Mammary epithelial cell (primary cell): Measurements from ENCODE around the gene SMARCD1.

ENCODE experiments used
- CTCF ChIP-seq, 2 donors: IDR thresholded peaks in 1 of 2; conservative IDR thresholded peaks in 1 of 2; 2 replicates each; pipeline ENCODE4 v1.5.1; 2011 to 2012; ENCODE audit warnings: inconsistent platforms in 2 of 2, low read length in 2 of 2, mild to moderate bottlenecking in 2 of 2, control low read depth in 1 of 2, low read depth in 1 of 2; ENCODE audit not compliant: insufficient read depth in 1 of 2; ENCODE audit errors: extremely low read depth in 1 of 2
- EZH2 ChIP-seq: IDR thresholded peaks from 2 replicates; pipeline ENCODE4 v1.6.1; 2012; ENCODE audit warnings: low read length, inconsistent platforms, borderline replicate concordance

GRCh38 chr12:50084775-50085614 is at the start of gene SMARCD1:
- TF ChIP-seq CTCF (conservative IDR thresholded peaks at IDR 0.05 in 1 of 2, IDR thresholded peaks at IDR 0.05 in 1 of 2; ENCODE audit: extremely low read depth in 1 of 2, insufficient read depth in 1 of 2, low read depth in 1 of 2, low read length in 2 of 2) (peak; percentile 15 to 72), EZH2 (no peak)
